Cerebellar cortex (tissue), 1 donor: ENCODE data around the gene IFITM1.
"Not testable (repeated sequence)": the region's sequence is repeated elsewhere in the genome, so short reads cannot be mapped to it uniquely, and the experiment has no call there.

Experiments used
- DNase-seq: peaks from one replicate; pipeline ENCODE4 v3.0.0-alpha.2; 2015; ENCODE audit warnings: low spot score

The IFITM1 gene

DNA sequence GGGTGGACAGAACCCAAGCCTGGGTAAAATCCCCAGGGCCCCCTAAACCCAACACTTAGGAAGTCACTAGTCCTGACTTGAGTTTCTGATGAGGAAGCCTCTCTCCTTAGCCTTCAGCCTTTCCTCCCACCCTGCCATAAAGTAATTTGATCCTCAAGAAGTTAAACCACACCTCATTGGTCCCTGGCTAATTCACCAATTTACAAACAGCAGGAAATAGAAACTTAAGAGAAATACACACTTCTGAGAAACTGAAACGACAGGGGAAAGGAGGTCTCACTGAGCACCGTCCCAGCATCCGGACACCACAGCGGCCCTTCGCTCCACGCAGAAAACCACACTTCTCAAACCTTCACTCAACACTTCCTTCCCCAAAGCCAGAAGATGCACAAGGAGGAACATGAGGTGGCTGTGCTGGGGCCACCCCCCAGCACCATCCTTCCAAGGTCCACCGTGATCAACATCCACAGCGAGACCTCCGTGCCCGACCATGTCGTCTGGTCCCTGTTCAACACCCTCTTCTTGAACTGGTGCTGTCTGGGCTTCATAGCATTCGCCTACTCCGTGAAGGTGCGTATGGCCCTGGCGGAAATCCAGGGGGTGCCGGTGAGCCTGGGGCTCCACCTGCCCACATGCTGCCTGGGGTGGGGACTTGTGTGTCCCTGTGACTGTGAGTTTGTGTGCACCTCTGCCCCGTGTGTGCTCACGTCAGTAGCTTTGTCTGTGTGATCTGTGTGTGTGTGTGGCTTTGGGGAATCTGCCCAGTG, at the start of gene IFITM1:
Gene IFITM1 (plus strand): TSS at position 254 of the 767 bp plus-strand sequence. CDS start 131 bp downstream, at position 385.
- peak; percentile 82 for DNase-seq

DNA sequence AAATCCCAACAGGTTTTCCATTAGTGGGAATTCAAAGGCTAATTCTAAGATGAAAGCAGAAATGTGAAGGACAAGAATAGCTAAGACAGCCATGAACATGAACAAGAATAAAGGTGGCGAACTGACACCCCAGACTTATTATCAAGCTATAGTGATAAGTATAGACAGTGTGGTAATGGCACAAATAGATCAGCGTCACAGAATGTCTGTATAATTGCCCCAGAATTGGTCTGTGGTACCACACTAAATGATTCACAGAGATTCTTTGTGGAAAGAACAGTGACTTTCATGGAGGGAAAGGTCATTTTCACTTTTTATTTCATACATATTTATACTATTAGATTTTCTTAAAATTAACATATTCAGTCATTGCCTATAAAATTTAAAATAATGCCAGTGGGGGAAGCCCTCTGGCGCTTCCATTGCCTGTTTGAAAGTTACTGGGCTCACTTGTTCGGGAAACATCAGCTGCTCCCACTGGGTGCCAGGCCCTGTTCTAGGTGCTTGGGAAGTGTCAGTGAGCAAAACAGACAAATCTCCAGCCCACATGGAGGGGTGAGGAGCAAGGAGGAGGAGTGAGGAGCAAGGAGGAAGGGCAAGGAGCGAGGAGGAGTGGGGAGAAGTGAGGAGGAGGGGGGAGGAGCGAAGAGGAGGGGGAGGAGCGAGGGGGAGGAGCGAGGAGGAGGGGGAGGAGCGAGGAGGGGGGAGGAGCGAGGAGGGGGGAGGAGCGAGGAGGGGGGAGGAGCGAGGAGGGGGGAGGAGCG, 47.0 kb upstream of the IFITM1 start:
- DNase-seq = no peak

DNA sequence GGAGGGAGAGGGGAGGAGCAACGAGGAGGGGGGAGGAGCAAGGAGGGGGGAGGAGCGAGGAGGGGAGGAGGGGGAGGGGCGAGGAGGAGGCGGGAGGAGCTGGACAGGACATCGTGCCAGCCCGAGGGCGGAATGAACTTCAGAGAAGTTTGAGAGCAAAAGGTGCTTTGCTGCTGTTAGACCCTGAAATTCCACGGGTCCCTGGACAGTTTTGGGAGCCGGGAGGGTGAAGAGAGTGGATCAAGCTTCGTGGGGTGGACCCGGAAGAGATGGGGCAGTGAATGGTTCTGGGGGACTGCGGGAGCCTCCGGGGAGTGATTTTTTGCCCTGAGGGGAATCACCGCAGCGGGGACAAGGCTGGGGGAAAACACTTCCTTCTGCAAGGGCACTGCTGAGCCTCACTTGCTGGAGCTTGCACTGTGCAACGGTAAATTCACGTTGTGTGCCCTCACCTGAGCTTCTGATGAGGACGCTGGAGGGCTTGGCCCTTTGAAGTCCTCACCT, 46.3 kb upstream of the IFITM1 start:
- DNase-seq = no peak

- not testable (repeated sequence) for DNase-seq
These were observed 45.1 kb upstream of the IFITM1 start for GRCh38 chr11:268716-269145.

GRCh38 chr11:269146-269890, 44.5 kb upstream of the IFITM1 start:
- DNase-seq = no peak

GRCh38 chr11:270451-271318, 43.2 kb upstream of the IFITM1 start:
- DNase-seq = no peak

GRCh38 chr11:271319-271715, 42.5 kb upstream of the IFITM1 start:
- DNase-seq = no peak

- DNase-seq = no peak
These were observed 41.5 kb upstream of the IFITM1 start for GRCh38 chr11:272195-272930.

DNA sequence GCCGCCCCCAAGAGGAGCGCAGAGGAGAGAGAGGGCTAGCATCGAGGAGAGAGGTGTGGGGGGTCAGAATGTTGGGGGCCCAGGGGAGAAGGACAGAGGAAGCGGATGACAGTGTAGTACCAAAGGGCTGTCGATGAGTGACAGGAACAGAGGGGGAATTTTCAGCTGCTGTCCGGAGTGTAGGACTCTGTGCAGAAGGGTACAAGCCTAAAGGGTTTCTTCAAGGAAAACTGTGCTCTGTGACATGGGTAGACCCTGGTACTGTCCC, 41.0 kb upstream of the IFITM1 start:
- no peak for DNase-seq

- no peak for DNase-seq
These were observed 37.6 kb upstream of the IFITM1 start for GRCh38 chr11:276219-276618.

DNA sequence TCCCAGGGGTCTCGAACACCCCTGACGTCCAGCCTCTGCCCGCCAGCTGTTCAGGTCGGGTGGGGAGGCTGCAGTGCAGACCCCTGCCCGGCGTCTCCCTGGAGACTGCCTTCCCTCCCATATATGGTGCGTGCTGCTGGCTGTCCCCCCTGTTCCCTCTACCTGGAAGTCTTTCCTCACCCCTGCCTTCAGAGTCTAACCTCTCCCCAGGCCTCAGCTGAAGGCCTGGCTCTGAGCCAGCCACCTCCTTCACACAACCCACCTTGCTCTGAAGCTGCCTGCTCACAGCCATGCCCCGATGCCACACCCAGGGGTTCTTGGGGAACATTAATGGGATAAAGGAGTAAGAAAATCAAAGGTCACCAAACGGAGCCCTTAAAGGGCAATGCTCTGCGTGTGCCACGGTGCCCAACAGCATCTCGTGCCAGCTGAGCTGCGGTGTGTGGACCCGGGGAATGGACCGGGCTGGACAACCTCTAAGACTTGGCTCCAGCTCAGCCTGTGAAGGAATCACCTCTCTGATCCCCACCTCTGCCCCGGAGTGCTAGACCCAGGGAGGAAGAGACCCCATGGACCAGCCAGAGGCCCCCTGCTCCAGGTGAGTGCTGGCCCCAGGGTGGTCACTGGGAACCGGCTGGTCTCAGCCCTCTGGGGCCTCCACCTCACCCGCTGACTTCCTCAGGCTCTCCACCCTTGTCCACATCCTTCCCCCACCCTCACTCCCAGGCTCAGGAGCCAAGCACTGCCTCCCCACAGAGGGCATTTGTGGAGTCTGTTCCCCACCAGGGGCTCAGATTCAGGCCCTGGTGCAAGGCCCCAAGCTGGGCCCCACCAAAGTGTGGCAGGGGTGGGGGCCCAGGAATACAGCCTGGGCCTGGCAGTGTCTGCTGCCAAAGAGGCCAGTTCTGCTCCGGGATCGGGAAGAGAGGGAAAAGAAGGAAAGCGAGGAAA, 35.6 kb upstream of the IFITM1 start, which contains the start of gene NLRP6:
Gene NLRP6 (plus strand): TSS at position 407 of the 951 bp plus-strand sequence. CDS start 163 bp downstream, at position 570.
- DNase-seq = no peak

DNA sequence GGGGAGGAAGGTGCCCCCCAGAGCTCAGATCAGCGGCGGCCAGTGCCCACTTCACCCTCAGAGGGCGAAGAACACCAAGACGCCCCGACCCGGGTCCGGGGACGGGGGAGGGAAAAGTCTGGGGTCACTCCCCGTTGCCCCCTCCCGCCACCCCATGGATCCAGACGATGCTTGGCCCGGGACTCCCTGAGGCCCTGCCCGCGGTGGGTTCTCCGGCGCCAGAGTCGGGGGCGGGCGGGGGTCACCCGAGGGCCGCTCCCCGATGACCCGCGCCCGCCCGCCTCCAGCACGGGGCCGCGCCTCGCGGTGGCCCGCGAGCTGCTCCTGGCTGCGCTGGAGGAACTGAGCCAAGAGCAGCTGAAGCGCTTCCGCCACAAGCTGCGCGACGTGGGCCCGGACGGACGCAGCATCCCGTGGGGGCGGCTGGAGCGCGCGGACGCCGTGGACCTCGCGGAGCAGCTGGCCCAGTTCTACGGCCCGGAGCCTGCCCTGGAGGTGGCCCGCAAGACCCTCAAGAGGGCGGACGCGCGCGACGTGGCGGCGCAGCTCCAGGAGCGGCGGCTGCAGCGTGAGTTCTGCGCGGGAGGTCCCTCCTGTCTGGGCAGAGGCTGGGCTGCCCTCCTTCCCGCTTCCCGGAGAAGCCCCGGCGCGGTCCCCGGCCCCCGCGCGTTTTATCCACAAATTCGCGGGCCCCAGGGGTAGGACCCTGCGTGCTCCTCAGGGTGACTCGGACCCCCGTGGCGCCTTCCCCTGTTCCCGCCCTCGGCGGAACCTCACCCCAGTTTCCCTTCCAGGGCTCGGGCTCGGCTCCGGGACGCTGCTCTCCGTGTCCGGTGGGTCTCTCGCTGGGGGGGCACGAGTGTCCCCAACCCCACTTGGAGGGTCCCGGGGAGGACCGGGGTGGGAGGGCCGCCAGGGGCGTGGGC, 34.5 kb upstream of the IFITM1 start:
- no peak for DNase-seq

DNA sequence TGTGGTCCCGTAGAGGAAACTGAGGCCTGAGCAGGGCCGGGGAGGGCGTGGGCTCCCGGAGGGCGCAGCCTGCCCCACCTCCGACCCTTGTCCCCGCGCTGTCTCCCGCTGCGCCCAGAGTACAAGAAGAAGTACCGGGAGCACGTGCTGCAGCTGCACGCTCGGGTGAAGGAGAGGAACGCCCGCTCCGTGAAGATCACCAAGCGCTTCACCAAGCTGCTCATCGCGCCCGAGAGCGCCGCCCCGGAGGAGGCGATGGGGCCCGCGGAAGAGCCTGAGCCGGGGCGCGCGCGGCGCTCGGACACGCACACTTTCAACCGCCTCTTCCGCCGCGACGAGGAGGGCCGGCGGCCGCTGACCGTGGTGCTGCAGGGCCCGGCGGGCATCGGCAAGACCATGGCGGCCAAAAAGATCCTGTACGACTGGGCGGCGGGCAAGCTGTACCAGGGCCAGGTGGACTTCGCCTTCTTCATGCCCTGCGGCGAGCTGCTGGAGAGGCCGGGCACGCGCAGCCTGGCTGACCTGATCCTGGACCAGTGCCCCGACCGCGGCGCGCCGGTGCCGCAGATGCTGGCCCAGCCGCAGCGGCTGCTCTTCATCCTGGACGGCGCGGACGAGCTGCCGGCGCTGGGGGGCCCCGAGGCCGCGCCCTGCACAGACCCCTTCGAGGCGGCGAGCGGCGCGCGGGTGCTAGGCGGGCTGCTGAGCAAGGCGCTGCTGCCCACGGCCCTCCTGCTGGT, 33.7 kb upstream of the IFITM1 start:
- no peak for DNase-seq

- no peak for DNase-seq
These were observed 32.9 kb upstream of the IFITM1 start for GRCh38 chr11:280706-281485.

GRCh38 chr11:281486-282161, 32.2 kb upstream of the IFITM1 start:
- DNase-seq = no peak

- DNase-seq = no peak
These were observed 31.7 kb upstream of the IFITM1 start for GRCh38 chr11:282171-282570.
